ENCODE measurements around the gene SPACDR. TPM values are rescaled to one million over a fixed set of nuclear protein-coding genes. Genes with fewer than 3 reads are reported as not detected.

SPACDR gene
- total RNA-seq, 2 donors from 2014 or later, result not detected

- Histone ChIP-seq H3K36me3 (peaks cover 9% of the 10 kb centered on the region), H3K4me1 (ENCODE audit: control insufficient read depth in 1 of 2, low read depth in 2 of 2) (peaks cover 5 to 15% of the 10 kb centered on the region in 2 donors), H3K27me3 (replicated peaks; ENCODE audit: insufficient read depth) (no peaks in the 10 kb centered on the region), H3K4me3 (no peak overlapping the region), H3K9me3 (no peaks in the 10 kb centered on the region), H3K27ac (no peak overlapping the region)
- ATAC-seq (ENCODE audit: insufficient number of reproducible peaks, low FRiP score, low read depth), result no peak
- no peak for DNase-seq (ENCODE audit: low spot score)
- TF ChIP-seq, protein P1, sequence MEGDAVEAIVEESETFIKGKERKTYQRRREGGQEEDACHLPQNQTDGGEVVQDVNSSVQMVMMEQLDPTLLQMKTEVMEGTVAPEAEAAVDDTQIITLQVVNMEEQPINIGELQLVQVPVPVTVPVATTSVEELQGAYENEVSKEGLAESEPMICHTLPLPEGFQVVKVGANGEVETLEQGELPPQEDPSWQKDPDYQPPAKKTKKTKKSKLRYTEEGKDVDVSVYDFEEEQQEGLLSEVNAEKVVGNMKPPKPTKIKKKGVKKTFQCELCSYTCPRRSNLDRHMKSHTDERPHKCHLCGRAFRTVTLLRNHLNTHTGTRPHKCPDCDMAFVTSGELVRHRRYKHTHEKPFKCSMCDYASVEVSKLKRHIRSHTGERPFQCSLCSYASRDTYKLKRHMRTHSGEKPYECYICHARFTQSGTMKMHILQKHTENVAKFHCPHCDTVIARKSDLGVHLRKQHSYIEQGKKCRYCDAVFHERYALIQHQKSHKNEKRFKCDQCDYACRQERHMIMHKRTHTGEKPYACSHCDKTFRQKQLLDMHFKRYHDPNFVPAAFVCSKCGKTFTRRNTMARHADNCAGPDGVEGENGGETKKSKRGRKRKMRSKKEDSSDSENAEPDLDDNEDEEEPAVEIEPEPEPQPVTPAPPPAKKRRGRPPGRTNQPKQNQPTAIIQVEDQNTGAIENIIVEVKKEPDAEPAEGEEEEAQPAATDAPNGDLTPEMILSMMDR (IDR thresholded peaks at IDR 0.05), result no peak
Measured at GRCh38 chr7:100438172-100438571, 25.9 kb downstream of the SPACDR start.

DNA sequence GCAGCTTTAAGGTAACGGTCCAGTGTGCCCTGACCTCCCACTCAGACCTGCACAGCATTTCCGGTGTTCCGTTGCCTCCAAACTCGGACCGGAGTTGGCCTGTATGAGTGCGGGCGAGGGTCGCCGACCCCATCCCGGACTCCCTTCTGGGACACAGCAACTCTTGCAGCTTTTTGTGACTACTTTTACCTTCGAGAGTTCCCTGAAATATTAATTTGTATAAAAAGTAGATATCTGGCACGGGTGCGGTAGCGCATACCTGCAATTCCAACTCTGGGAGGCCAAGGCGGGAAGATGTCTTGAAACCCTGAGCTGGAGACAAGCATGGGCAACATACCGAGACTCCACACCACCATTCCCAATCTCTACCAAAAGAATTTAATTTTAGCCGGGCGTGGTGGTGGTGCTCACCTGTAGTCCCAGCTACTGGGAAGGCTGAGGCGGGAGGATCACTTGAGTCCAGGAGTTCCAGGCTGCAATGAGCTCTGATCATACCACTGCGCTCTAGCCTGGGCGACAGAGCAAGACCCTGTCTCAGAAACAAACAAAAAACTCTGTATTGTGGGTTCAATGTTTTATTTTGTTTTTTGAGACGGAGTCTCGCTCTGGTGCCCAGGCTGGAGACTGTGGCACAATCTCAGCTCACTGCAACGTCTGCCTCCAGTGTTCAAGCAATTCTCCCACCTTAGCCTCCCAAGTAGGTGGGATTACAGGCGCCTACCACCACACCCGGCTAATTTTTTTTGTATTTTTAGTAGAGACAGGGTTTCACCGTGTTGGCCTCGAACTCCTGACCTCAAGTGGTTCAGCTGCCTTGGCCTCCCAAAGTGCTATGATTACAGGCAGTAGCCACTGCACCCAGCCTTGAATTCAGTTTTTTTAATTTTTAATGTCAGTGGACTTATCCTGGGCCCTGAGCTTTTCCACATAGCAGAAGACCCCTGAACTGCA is 26.6 kb downstream of the SPACDR start:
- no peak for ATAC-seq (ENCODE audit: insufficient number of reproducible peaks, low FRiP score, low read depth)
- H3K27ac ChIP-seq, result peak overlapping the region; percentile 97
- peaks cover 5 to 22% of the 10 kb centered on the region in 2 donors for H3K4me1 ChIP-seq (ENCODE audit: control insufficient read depth in 1 of 2, low read depth in 2 of 2)
- DNase-seq (ENCODE audit: low spot score), result no peak
- peaks cover 16% of the 10 kb centered on the region for H3K36me3 ChIP-seq
- TF ChIP-seq, protein P1 (IDR thresholded peaks at IDR 0.05), result no peak
- H3K4me3 ChIP-seq, result peak overlapping the region; percentile 97
- H3K27me3 ChIP-seq (replicated peaks; ENCODE audit: insufficient read depth), result no peaks in the 10 kb centered on the region
- no peaks in the 10 kb centered on the region for H3K9me3 ChIP-seq

- Histone ChIP-seq H3K36me3 (peaks cover 20% of the 10 kb centered on the region), H3K4me1 (ENCODE audit: control insufficient read depth in 1 of 2, low read depth in 2 of 2) (peaks cover 17 to 40% of the 10 kb centered on the region in 2 donors), H3K27me3 (replicated peaks; ENCODE audit: insufficient read depth) (no peaks in the 10 kb centered on the region), H3K4me3 (peak overlapping the region; percentile 97), H3K27ac (peak overlapping the region; percentile 97), H3K9me3 (no peaks in the 10 kb centered on the region)
- DNase-seq (ENCODE audit: low spot score), result no peak
- TF ChIP-seq, protein P1 (IDR thresholded peaks at IDR 0.05), result no peak
- peak; percentile 5 for ATAC-seq (ENCODE audit: insufficient number of reproducible peaks, low FRiP score, low read depth)
Measured at GRCh38 chr7:100435401-100436304, 28.4 kb downstream of the SPACDR start.

DNA sequence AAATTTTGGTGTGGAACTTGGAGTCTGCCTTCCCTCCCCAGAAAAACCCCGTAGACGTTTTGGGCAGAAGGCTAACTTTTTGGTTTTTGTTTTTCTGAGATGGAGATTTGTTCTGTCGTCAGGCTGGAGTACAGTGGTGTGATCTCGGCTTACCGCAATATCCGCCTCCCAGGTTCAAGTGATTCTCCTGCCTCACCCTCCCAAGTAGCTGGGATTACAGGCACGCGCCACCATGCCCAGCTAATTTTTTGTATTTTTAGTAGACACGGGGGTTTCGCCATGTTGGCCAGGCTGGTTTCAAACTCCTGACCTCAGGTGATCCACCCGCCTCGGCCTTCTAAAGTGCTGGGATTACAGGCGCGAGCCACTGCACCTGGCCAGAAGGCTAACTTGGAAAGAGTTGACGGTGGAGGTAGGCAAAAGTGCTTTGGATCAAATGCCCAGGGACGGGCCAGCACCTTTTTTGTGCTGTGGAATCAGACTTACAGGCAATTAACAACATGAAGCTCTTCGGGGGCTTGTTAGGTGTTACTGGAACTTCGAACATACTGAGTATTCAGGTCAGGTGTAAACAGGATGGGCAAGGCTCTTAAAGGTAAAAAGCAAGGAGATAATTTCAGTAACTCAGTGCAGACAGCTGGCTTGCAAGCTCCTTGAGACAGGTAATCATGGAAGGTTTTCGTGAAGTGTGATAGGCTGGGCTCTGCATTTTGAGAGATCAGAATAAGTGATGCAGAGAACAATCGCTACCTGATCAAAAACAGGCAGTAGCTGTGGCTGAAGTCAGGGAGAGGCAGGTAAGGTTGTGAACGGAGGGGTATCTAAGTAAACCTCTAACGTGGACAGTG is 29.5 kb downstream of the SPACDR start:
- ATAC-seq (ENCODE audit: insufficient number of reproducible peaks, low FRiP score, low read depth) (no peak), DNase-seq (ENCODE audit: low spot score) (no peak)
- Histone ChIP-seq H3K4me3 (no peak overlapping the region), H3K27ac (no peak overlapping the region), H3K9me3 (no peaks in the 10 kb centered on the region), H3K27me3 (replicated peaks; ENCODE audit: insufficient read depth) (no peaks in the 10 kb centered on the region), H3K4me1 (ENCODE audit: control insufficient read depth in 1 of 2, low read depth in 2 of 2) (peaks cover 19 to 44% of the 10 kb centered on the region in 2 donors), H3K36me3 (peaks cover 20% of the 10 kb centered on the region)
- TF ChIP-seq, protein P1 (IDR thresholded peaks at IDR 0.05), result no peak

All from thoracic aorta (tissue), 2 donors.